Activated T-helper 1 cell treated with anti-CD3 and anti-CD28 coated beads, Interleukin-12 subunit alpha, Interleukin-12 subunit beta, Interleukin-2, Interleukin-4 antibody, amounts not matched to agents 30 ng/mL and 10 ng/mL and 1 ng/mL, durations not matched to agents 14 hours and 24 hours and 36 hours (primary cell): ENCODE results near the gene C1QTNF8. TPM values are rescaled to one million over a fixed set of nuclear protein-coding genes. Genes with fewer than 3 reads are reported as not detected.

ENCODE experiments used
- DNase-seq: peaks from one replicate; pipeline ENCODE4 v3.0.0; 2021; ENCODE audit warnings: low spot score
- H3K27ac Mint-ChIP-seq: one replicate; pipeline ENCODE4 v1.8.0; 2021; ENCODE audit warnings: mild to moderate bottlenecking, mixed read lengths
- H3K27me3 Mint-ChIP-seq: one replicate; pipeline ENCODE4 v1.8.0; 2022; ENCODE audit warnings: mild to moderate bottlenecking, moderate library complexity, mixed read lengths; ENCODE audit not compliant: insufficient read depth
- H3K36me3 Mint-ChIP-seq: one replicate; pipeline ENCODE4 v1.8.0; 2021; ENCODE audit warnings: low read depth, mixed read lengths
- H3K4me1 Mint-ChIP-seq: one replicate; pipeline ENCODE4 v1.8.0; 2021; ENCODE audit warnings: low read depth, mixed read lengths
- H3K4me3 Mint-ChIP-seq: one replicate; pipeline ENCODE4 v1.8.0; 2021; ENCODE audit warnings: mild to moderate bottlenecking, moderate library complexity, mixed read lengths
- H3K9me3 Mint-ChIP-seq: one replicate; pipeline ENCODE4 v1.8.0; 2021; ENCODE audit warnings: mixed read lengths
- intact Hi-C: fragments of 100-400 bp; cut with micrococcal nuclease; formaldehyde crosslinking; loops from one replicate; pipeline ENCODE4 v1.15.1; 2024
- total RNA-seq: library from RNA; stranded (reverse); gene quantifications from 2 replicates; pipeline ENCODE4 v1.2.3, GENCODE V29; 2022

The C1QTNF8 gene
- total RNA-seq, 1 donor from 2014 or later = not detected

DNA sequence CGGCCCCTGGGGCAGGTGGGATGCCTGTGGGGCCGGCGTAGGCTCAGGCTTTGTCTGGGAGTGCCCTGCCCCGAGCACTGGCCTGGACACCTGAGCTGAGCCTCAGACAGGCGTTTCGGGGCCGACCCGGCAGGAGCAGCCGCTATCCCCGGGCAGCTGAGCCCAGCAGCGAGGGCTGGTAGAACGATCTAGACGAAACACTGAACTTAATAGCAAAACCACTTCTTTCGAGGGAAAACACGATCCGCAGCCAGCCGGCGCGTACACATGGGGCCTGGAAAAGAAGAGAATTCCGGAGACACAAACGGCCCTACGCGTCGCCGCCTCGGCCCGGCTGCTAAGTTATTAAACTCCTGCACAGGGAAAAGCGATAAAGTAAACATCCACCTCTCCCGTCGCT is 45.5 kb downstream of the C1QTNF8 start:
- no peaks in the 10 kb centered on the region for H3K36me3 Mint-ChIP-seq
- no peak overlapping the region for H3K4me3 Mint-ChIP-seq
- DNase-seq = no peak
- intact Hi-C loops = no loop called here
- H3K4me1 Mint-ChIP-seq = no peaks in the 10 kb centered on the region
- H3K27ac Mint-ChIP-seq = no peak overlapping the region
- H3K27me3 Mint-ChIP-seq = no peaks in the 10 kb centered on the region
- no peaks in the 10 kb centered on the region for H3K9me3 Mint-ChIP-seq

- H3K4me3 Mint-ChIP-seq = no peak overlapping the region
- no peaks in the 10 kb centered on the region for H3K4me1 Mint-ChIP-seq
- H3K27ac Mint-ChIP-seq = no peak overlapping the region
- intact Hi-C loops = no loop called here
- H3K36me3 Mint-ChIP-seq = no peaks in the 10 kb centered on the region
- no peaks in the 10 kb centered on the region for H3K9me3 Mint-ChIP-seq
- no peak for DNase-seq
- no peaks in the 10 kb centered on the region for H3K27me3 Mint-ChIP-seq
Measured at GRCh38 chr16:1049976-1050247, 46.1 kb downstream of the C1QTNF8 start.

DNA sequence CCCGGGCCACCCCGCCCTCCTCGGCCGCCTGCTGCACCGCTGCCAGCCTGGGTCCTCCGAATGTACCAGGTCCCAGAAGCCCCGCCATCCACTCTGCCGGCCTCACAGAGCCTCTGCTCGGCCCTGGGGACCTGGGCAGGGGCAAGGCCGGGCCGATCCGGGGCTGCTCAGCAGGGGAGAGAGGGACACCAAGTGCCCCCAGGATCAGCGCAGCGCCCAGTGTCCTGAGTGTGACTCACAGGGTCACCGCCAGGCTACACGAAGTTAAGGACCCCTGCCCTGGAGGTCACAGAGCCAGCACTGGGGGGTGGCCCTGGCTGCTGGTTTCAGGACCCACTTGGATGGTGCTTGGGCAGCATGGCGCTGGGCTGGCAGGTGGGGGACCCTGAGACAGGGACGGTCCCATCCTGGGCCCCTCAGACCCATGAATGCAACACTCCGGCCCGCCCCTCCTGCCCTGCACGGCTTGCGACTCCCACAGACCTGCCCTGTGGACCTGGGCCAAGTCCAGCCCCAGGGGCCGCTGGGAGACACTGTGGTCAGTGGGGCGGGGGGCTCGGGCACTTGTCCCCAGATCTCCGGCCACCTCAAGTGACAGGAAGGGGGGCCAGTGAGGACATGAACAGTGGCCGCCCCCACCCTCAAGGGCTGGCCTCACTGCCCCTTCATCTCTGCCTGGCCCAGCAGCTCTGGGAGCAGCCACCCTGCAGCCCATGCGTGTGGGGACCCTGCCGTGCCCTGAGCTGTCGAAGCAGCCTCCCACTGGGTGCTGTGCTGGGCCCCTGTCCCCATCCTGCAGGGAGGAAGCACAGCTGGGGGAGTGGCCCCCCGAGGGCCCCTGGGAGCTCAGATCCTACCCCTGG is 46.7 kb downstream of the C1QTNF8 start:
- H3K36me3 Mint-ChIP-seq = no peaks in the 10 kb centered on the region
- H3K27me3 Mint-ChIP-seq = no peaks in the 10 kb centered on the region
- H3K9me3 Mint-ChIP-seq = no peaks in the 10 kb centered on the region
- no peak overlapping the region for H3K4me3 Mint-ChIP-seq
- H3K4me1 Mint-ChIP-seq = no peaks in the 10 kb centered on the region
- H3K27ac Mint-ChIP-seq = no peak overlapping the region
- intact Hi-C loops = no loop called here
- DNase-seq = no peak

- no peak overlapping the region for H3K4me3 Mint-ChIP-seq
- H3K27ac Mint-ChIP-seq = no peak overlapping the region
- H3K36me3 Mint-ChIP-seq = no peaks in the 10 kb centered on the region
- no peaks in the 10 kb centered on the region for H3K27me3 Mint-ChIP-seq
- intact Hi-C loops = no loop called here
- DNase-seq = no peak
- H3K9me3 Mint-ChIP-seq = no peaks in the 10 kb centered on the region
- H3K4me1 Mint-ChIP-seq = no peaks in the 10 kb centered on the region
Measured at GRCh38 chr16:1048442-1049112, 47.5 kb downstream of the C1QTNF8 start.

GRCh38 chr16:1047801-1048200 is 48.2 kb downstream of the C1QTNF8 start:
- Mint-ChIP-seq H3K27me3 (no peaks in the 10 kb centered on the region), H3K27ac (no peak overlapping the region), H3K9me3 (no peaks in the 10 kb centered on the region)

DNA sequence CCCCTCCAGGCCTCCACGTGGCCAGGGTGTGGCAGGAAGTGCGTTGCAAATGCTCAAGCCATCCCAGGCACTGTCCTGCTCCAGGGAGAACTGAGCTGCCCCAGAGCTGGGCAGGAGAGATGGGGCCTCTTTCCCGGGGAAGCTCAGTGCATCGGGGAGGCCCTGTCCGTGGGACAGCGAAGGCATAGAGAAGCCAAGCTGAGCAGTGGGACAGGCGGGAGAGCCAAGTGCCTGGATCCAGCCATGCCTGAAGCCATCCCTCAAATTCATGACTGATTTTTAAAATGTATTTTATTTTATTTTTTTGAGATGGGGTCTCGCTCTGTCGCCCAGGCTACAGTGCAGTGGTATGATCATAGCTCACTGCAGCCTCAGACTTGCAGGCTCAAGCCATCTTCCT is 48.9 kb downstream of the C1QTNF8 start:
- Mint-ChIP-seq H3K9me3 (no peaks in the 10 kb centered on the region), H3K27me3 (no peaks in the 10 kb centered on the region), H3K36me3 (no peaks in the 10 kb centered on the region), H3K4me1 (no peaks in the 10 kb centered on the region), H3K4me3 (no peak overlapping the region), H3K27ac (no peak overlapping the region)
- no peak for DNase-seq
- intact Hi-C loops = no loop called here

More at GRCh38 chr16:1047801-1048200, 48.2 kb downstream of the C1QTNF8 start:
- DNase-seq = no peak
- Mint-ChIP-seq H3K36me3 (no peaks in the 10 kb centered on the region), H3K4me1 (no peaks in the 10 kb centered on the region), H3K4me3 (no peak overlapping the region)
- intact Hi-C loops = no loop called here

- no peaks in the 10 kb centered on the region for H3K9me3 Mint-ChIP-seq
- no peaks in the 10 kb centered on the region for H3K27me3 Mint-ChIP-seq
- H3K4me1 Mint-ChIP-seq = no peaks in the 10 kb centered on the region
- no peak overlapping the region for H3K4me3 Mint-ChIP-seq
- intact Hi-C loops = no loop called here
- no peaks in the 10 kb centered on the region for H3K36me3 Mint-ChIP-seq
- no peak for DNase-seq
- H3K27ac Mint-ChIP-seq = no peak overlapping the region
Measured at GRCh38 chr16:1045993-1046911, 49.8 kb downstream of the C1QTNF8 start.

- Mint-ChIP-seq H3K27me3 (no peaks in the 10 kb centered on the region), H3K4me1 (no peaks in the 10 kb centered on the region), H3K9me3 (no peaks in the 10 kb centered on the region), H3K27ac (no peak overlapping the region), H3K4me3 (no peak overlapping the region), H3K36me3 (no peaks in the 10 kb centered on the region)
- intact Hi-C loops = no loop called here
- DNase-seq = no peak
Measured at GRCh38 chr16:1045310-1045992, 50.6 kb downstream of the C1QTNF8 start.

DNA sequence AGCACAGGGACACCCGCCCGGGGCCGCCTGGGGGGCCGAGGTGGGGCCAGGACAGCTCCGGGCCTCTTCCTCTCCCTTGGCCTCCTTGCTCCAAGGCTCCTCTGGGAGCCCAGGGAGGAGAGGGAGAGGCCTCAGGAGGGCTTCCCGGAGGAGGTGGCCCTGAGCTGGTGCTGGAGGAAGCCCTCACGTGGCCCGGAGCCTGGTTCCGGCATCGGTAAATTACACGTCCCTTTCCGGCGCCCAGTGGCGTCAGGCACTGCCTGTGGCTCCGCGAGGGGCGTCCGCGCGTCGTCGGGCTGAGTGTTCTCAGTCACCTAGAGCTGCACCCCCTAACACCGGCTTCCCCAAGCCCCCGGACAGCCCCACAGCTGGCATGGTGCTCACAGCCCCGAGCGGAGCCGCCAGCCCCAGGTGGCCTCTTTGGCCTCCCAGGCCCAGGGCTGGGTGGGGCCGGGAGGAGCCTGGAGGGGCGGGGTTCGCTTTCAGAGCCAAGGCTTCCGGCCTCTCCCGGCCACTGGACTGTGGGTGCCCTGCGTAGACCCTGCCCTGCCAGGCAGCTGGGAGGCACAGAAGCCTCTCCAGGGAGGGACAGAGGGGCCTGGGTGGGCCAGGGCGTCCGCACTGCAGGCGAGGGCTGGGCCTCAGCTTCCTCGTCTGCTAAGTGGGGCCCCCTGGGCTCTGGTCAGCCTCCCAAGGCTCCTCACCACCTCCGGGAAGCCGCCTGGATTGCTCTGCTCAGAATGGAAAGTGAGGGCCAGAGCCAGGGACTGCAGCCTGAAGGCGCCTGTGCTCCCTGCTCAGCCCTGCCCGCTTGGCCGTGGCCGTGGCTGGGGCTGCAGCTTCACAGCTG is 51.4 kb downstream of the C1QTNF8 start:
- H3K36me3 Mint-ChIP-seq = no peaks in the 10 kb centered on the region
- no peak for DNase-seq
- no peak overlapping the region for H3K27ac Mint-ChIP-seq
- intact Hi-C loops = no loop called here
- no peaks in the 10 kb centered on the region for H3K27me3 Mint-ChIP-seq
- H3K4me3 Mint-ChIP-seq = no peak overlapping the region
- no peaks in the 10 kb centered on the region for H3K4me1 Mint-ChIP-seq
- no peaks in the 10 kb centered on the region for H3K9me3 Mint-ChIP-seq

GRCh38 chr16:1043881-1044451 is 52.1 kb downstream of the C1QTNF8 start:
- Mint-ChIP-seq H3K36me3 (no peaks in the 10 kb centered on the region), H3K4me1 (no peaks in the 10 kb centered on the region), H3K9me3 (no peaks in the 10 kb centered on the region), H3K4me3 (no peak overlapping the region), H3K27me3 (no peaks in the 10 kb centered on the region), H3K27ac (no peak overlapping the region)
- DNase-seq = no peak
- intact Hi-C loops = no loop called here

GRCh38 chr16:1042866-1043265 is 53.2 kb downstream of the C1QTNF8 start:
- Mint-ChIP-seq H3K36me3 (no peaks in the 10 kb centered on the region), H3K9me3 (no peaks in the 10 kb centered on the region), H3K4me3 (no peak overlapping the region), H3K27me3 (no peaks in the 10 kb centered on the region), H3K4me1 (no peaks in the 10 kb centered on the region), H3K27ac (no peak overlapping the region)
- no peak for DNase-seq
- intact Hi-C loops = no loop called here
